H1 (cell line): ENCODE results near the gene DNAJC27. TPM values are rescaled to one million over a fixed set of nuclear protein-coding genes. Genes with fewer than 3 reads are reported as not detected.

Experiments
- CTCF ChIA-PET: fragments of 300-600 bp; sonication (Branson Sonifier 250); formaldehyde crosslinking; loops from one replicate; lab custom pipeline; 2021; ENCODE audit not compliant: partially characterized antibody; lab: Charles Lee
- POLR2A ChIA-PET: fragments of 300-600 bp; sonication (Branson Sonifier 250); formaldehyde crosslinking; loops from one replicate; lab custom pipeline; 2021; ENCODE audit warnings: inconsistent platforms; ENCODE audit not compliant: partially characterized antibody; lab: Charles Lee
- DNase-seq, 2 experiments: peaks; one replicate each; pipeline versions ENCODE4 v3.0.0 to v3.0.0-alpha.2; 2010 to 2022; ENCODE audit warnings: low spot score in 2 of 2, low read depth in 1 of 2, mixed read lengths in 1 of 2
- FAIRE-seq: peaks from 2 replicates; lab custom pipeline; 2011; peaks lifted over from hg19 to GRCh38; lab: Jason Lieb, UNC
- H2AFZ ChIP-seq: 2 replicates; pipeline ENCODE4 v1.8.1; 2012; ENCODE audit warnings: low read length, inconsistent platforms
- H2AK5ac ChIP-seq: 2 replicates; pipeline ENCODE4 v1.6.1; 2013; ENCODE audit warnings: low read depth, low read length
- H2BK120ac ChIP-seq: replicated peaks from 2 replicates; pipeline ENCODE3; 2013; ENCODE audit warnings: low read depth, low read length, inconsistent platforms
- H2BK12ac ChIP-seq: 2 replicates; pipeline ENCODE4 v1.6.1; 2013; ENCODE audit warnings: low read depth, low read length
- H2BK15ac ChIP-seq: 2 replicates; pipeline ENCODE4 v1.6.1; 2013; ENCODE audit warnings: low read length
- H2BK20ac ChIP-seq: 2 replicates; pipeline ENCODE4 v1.6.1; 2013; ENCODE audit warnings: low read length
- H2BK5ac ChIP-seq: 2 replicates; pipeline ENCODE4 v1.6.1; 2013; ENCODE audit warnings: low read depth, low read length
- H3K14ac ChIP-seq: 2 replicates; pipeline ENCODE4 v1.6.1; 2013; ENCODE audit warnings: inconsistent platforms; ENCODE audit not compliant: insufficient read length
- H3K18ac ChIP-seq: 2 replicates; pipeline ENCODE4 v1.6.1; 2013; ENCODE audit warnings: low read length; ENCODE audit errors: extremely low read depth
- H3K23ac ChIP-seq: 2 replicates; pipeline ENCODE4 v1.6.1; 2013; ENCODE audit warnings: inconsistent platforms; ENCODE audit not compliant: insufficient read length
- H3K23me2 ChIP-seq: 2 replicates; pipeline ENCODE4 v1.6.1; 2013; ENCODE audit warnings: low read depth, low read length
- H3K27ac ChIP-seq: 2 replicates; pipeline ENCODE4 v1.6.1; 2011; ENCODE audit warnings: low read depth, low read length, inconsistent platforms
- H3K27me3 ChIP-seq, 4 experiments: replicated peaks in 1 of 4; 1 replicate in 1 of 4; 2 replicates in 3 of 4; pipeline versions ENCODE4 v1.6.1 to v1.8.1; 2011 to 2013; ENCODE audit warnings: low read length in 3 of 4, mild to moderate bottlenecking in 3 of 4, inconsistent platforms in 2 of 4, mixed read lengths in 2 of 4, moderate library complexity in 1 of 4; ENCODE audit not compliant: control insufficient read depth in 3 of 4, insufficient read depth in 3 of 4; ENCODE audit errors: extremely low read depth in 1 of 4
- H3K36me3 ChIP-seq, 4 experiments: 2 replicates each; pipeline versions ENCODE4 v1.6.1 to v1.8.1; 2011 to 2013; ENCODE audit warnings: mild to moderate bottlenecking in 4 of 4, low read length in 3 of 4, moderate library complexity in 2 of 4, control low read depth in 1 of 4, inconsistent platforms in 1 of 4; ENCODE audit not compliant: insufficient read depth in 4 of 4, control insufficient read depth in 2 of 4
- H3K4ac ChIP-seq: replicated peaks from 2 replicates; pipeline ENCODE3; 2013; ENCODE audit warnings: low read length, low read depth, mixed read lengths, inconsistent platforms; ENCODE audit not compliant: insufficient read length
- H3K4me1 ChIP-seq, 4 experiments: replicated peaks in 1 of 4; 1 replicate in 1 of 4; 2 replicates in 3 of 4; pipeline versions ENCODE4 v1.6.1 to v1.8.1; 2011 to 2013; ENCODE audit warnings: low read length in 3 of 4, inconsistent platforms in 2 of 4, mixed read lengths in 1 of 4; ENCODE audit not compliant: insufficient read depth in 4 of 4, control insufficient read depth in 3 of 4
- H3K4me2 ChIP-seq, 2 experiments: 2 replicates each; pipeline versions ENCODE4 v1.6.1 to v1.8.1; 2011 to 2013; ENCODE audit warnings: low read depth in 2 of 2, low read length in 2 of 2, control low read depth in 1 of 2, inconsistent platforms in 1 of 2, mild to moderate bottlenecking in 1 of 2; ENCODE audit not compliant: insufficient read depth in 1 of 2
- H3K4me3 ChIP-seq, 4 experiments: fragments of 200-600, 300-600 bp in 1 of 4; sonication (generic), shearing (Covaris generic), sonication (Bioruptor Twin) in 1 of 4; 2 replicates each; pipeline versions ENCODE4 v1.5.1 to v1.8.1; 2011 to 2016; ENCODE audit warnings: low read length in 4 of 4, low read depth in 3 of 4, control low read depth in 2 of 4, inconsistent platforms in 2 of 4, mild to moderate bottlenecking in 2 of 4, mixed read lengths in 1 of 4, moderate library complexity in 1 of 4; ENCODE audit not compliant: insufficient read depth in 2 of 4; ENCODE audit errors: extremely low read depth in 1 of 4
- H3K56ac ChIP-seq: replicated peaks from 2 replicates; pipeline ENCODE3; 2013; ENCODE audit warnings: low read depth, mild to moderate bottlenecking, mixed read lengths, low read length, inconsistent platforms; ENCODE audit not compliant: insufficient read length
- H3K79me1 ChIP-seq: 2 replicates; pipeline ENCODE4 v1.6.1; 2013; ENCODE audit warnings: low read depth, low read length, control low read depth
- H3K79me2 ChIP-seq, 2 experiments: 2 replicates each; pipeline versions ENCODE4 v1.6.1 to v1.8.1; 2012 to 2013; ENCODE audit warnings: low read length in 2 of 2, mild to moderate bottlenecking in 2 of 2, inconsistent platforms in 1 of 2; ENCODE audit not compliant: insufficient read depth in 2 of 2, control insufficient read depth in 1 of 2
- H3K9ac ChIP-seq, 4 experiments: replicated peaks in 1 of 4; 1 replicate in 1 of 4; 2 replicates in 3 of 4; pipeline versions ENCODE4 v1.6.1 to v1.8.1; 2011 to 2013; ENCODE audit warnings: low read depth in 3 of 4, low read length in 3 of 4, control low read depth in 2 of 4, mild to moderate bottlenecking in 2 of 4, moderate library complexity in 2 of 4, inconsistent platforms in 1 of 4; ENCODE audit errors: extremely low read depth in 1 of 4
- H3K9me3 ChIP-seq, 2 experiments: 2 replicates each; pipeline versions ENCODE4 v1.6.1 to v1.8.1; 2012 to 2013; ENCODE audit warnings: mild to moderate bottlenecking in 2 of 2, moderate library complexity in 2 of 2, control low read depth in 1 of 2, inconsistent platforms in 1 of 2, low read depth in 1 of 2, low read length in 1 of 2, mixed read lengths in 1 of 2; ENCODE audit not compliant: insufficient read depth in 2 of 2
- H4K20me1 ChIP-seq, 2 experiments: replicated peaks in 1 of 2; 2 replicates each; pipeline versions ENCODE3 to v1.8.1; 2011 to 2013; ENCODE audit warnings: inconsistent platforms in 2 of 2, low read length in 2 of 2, mild to moderate bottlenecking in 1 of 2; ENCODE audit not compliant: insufficient read depth in 2 of 2, control insufficient read depth in 1 of 2
- H4K5ac ChIP-seq: 2 replicates; pipeline ENCODE4 v1.6.1; 2013; ENCODE audit warnings: low read length, low read depth, mixed read lengths, inconsistent platforms; ENCODE audit not compliant: insufficient read length
- H4K8ac ChIP-seq: 2 replicates; pipeline ENCODE4 v1.8.0; 2013; ENCODE audit warnings: mild to moderate bottlenecking, moderate library complexity, low read length, inconsistent platforms; ENCODE audit not compliant: insufficient read depth; ENCODE audit errors: extremely low read depth
- H4K91ac ChIP-seq: replicated peaks from 2 replicates; pipeline ENCODE3; 2013; ENCODE audit warnings: low read length, mixed read lengths, inconsistent platforms; ENCODE audit not compliant: insufficient read length
- BCL11A ChIP-seq, 2 experiments: IDR thresholded peaks; one replicate each; pipeline ENCODE4 v1.6.1; 2011; ENCODE audit warnings: low read depth in 2 of 2, low read length in 2 of 2, mild to moderate bottlenecking in 2 of 2
- CEBPB ChIP-seq: IDR thresholded peaks from 2 replicates; pipeline ENCODE4 v1.6.1; 2012; ENCODE audit warnings: low read depth, low read length
- CREB1 ChIP-seq: IDR thresholded peaks from 2 replicates; pipeline ENCODE4 v1.6.1; 2012; ENCODE audit warnings: inconsistent platforms
- GABPA ChIP-seq: IDR thresholded peaks from 2 replicates; pipeline ENCODE4 v1.6.1; 2011; ENCODE audit warnings: mild to moderate bottlenecking, low read length, moderate library complexity, borderline replicate concordance; ENCODE audit not compliant: insufficient read depth
- JUN ChIP-seq: IDR thresholded peaks from 2 replicates; pipeline ENCODE4 v1.6.1; 2011; ENCODE audit warnings: low read depth, mild to moderate bottlenecking, improper control_type of control experiment, low read length
- MAFK ChIP-seq: IDR thresholded peaks from 2 replicates; pipeline ENCODE4 v1.6.1; 2012; ENCODE audit warnings: low read depth, mild to moderate bottlenecking, improper control_type of control experiment, low read length
- MAX ChIP-seq: IDR thresholded peaks from 2 replicates; pipeline ENCODE4 v1.6.1; 2012; ENCODE audit warnings: inconsistent platforms
- NRF1 ChIP-seq: IDR thresholded peaks from 2 replicates; pipeline ENCODE4 v1.6.1; 2011; ENCODE audit warnings: mild to moderate bottlenecking, low read depth, low read length, improper control_type of control experiment
- RAD21 ChIP-seq, 2 experiments: IDR thresholded peaks in 1 of 2; conservative IDR thresholded peaks in 1 of 2; 2 replicates each; pipeline ENCODE4 v1.6.1; 2011; ENCODE audit warnings: low read depth in 2 of 2, low read length in 2 of 2, improper control_type of control experiment in 1 of 2, inconsistent platforms in 1 of 2, mild to moderate bottlenecking in 1 of 2, moderate library complexity in 1 of 2
- SIN3A ChIP-seq, 2 experiments: IDR thresholded peaks in 1 of 2; conservative IDR thresholded peaks in 1 of 2; 2 replicates each; pipeline ENCODE4 v1.6.1; 2011 to 2012; ENCODE audit warnings: low read length in 2 of 2, improper control_type of control experiment in 1 of 2, low read depth in 1 of 2, mild to moderate bottlenecking in 1 of 2
- TAF1 ChIP-seq: IDR thresholded peaks from 2 replicates; pipeline ENCODE4 v1.6.1; 2011; ENCODE audit warnings: mild to moderate bottlenecking, low read depth, low read length
- YY1 ChIP-seq: IDR thresholded peaks from 2 replicates; pipeline ENCODE4 v1.6.1; 2011; ENCODE audit warnings: low read depth, mild to moderate bottlenecking, low read length
- ZNF274 ChIP-seq: IDR thresholded peaks from 2 replicates; pipeline ENCODE4 v1.7.0; 2012; ENCODE audit warnings: low read length, borderline replicate concordance; ENCODE audit errors: extremely low read depth
- WGBS, 2 experiments: shearing (Covaris generic) in 1 of 2; methylation state at CpG; one replicate each; pipeline versions ENCODE4 v1.1.6 to v1.1.7; 2013 to 2015; ENCODE audit warnings: low lambda C conversion rate in 2 of 2, mixed read lengths in 2 of 2, inconsistent platforms in 1 of 2, low coverage in 1 of 2, missing lambda C conversion rate in 1 of 2; ENCODE audit not compliant: insufficient replicate concordance in 2 of 2, insufficient coverage in 1 of 2, insufficient read length in 1 of 2; ENCODE audit errors: extremely low coverage in 1 of 2, missing lambda C conversion rate in 1 of 2; 5-methylcytosine and 5-hydroxymethylcytosine counted together
- polyA plus RNA-seq, 7 experiments: library from polyadenylated mRNA; depleted of rRNA in 3 of 7; stranded (reverse) in 5 of 7; unstranded in 2 of 7; fragments of >200 nt in 5 of 7; fragments of 200-250 nt in 2 of 7; gene quantifications; 1 replicate in 5 of 7; 2 replicates in 1 of 7; 4 replicates in 1 of 7; pipeline versions ENCODE4 v1.2.1 to v1.2.3, GENCODE V29; 2011 to 2013; ENCODE audit warnings: missing spikeins in 2 of 7, mixed read lengths in 2 of 7
- total RNA-seq: library from RNA; stranded (reverse); fragmentation: NEBNext Ultra II Directional; extraction: Animal tissue kit (Norgen Biotek cat#: 25700); gene quantifications from 2 replicates; pipeline ENCODE4 v1.2.1, GENCODE V29; 2021

The DNAJC27 gene
- total and polyA plus RNA-seq, 2 of the 8 experiments (the other 6 are each of a cell fraction or from before 2014, with no cell fraction given) = 1.4 to 4.5 TPM

DNA sequence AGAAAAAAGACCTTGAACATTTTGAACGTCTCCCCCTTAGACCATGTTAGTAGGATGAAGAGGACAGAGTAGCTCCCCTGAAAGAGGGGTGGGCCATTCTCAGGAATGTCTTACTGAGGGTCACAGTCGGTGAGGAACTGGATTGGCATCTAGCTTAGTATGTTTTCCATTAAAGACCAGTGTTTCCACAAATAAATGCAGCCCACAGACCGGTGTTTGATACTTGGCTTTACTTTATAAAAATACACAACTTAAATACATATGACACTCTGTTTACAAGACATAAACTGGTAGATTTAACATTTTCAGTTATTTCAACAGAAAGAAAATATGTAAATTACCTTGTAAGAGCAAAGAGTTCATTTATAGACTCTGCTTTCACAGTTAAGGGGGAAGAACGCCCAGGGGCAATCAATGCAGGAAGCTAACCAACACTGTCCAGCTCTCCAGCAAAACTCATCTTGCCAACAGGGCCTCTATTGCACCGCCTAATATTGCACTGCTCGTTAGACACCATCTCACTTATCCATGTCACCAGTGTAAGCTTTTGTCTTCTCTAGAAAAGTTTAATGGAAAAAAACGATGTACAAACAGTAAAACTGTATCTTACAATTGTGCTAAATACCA lies 28.2 kb downstream of the DNAJC27 start:
- H4K5ac ChIP-seq = no peak overlapping the region
- POLR2A ChIA-PET = interaction anchor here (1.3 to 1.8 kb wide), 3 partner anchors 10 to 151 kb away, joined by 3 to 5 read pairs (median 4); partner anchors contain the start of genes CENPO and PTRHD1
- TF ChIP-seq NRF1 = no peak
- TF ChIP-seq BCL11A (IDR thresholded peaks at IDR 0.05; ENCODE audit: low read depth in 2 of 2, low read length in 2 of 2) = no peak
- no peak for TF ChIP-seq CREB1
- TF ChIP-seq MAX = no peak
- TF ChIP-seq RAD21 (IDR thresholded peaks at IDR 0.05 in 1 of 2, conservative IDR thresholded peaks at IDR 0.05 in 1 of 2; ENCODE audit: low read depth in 2 of 2, low read length in 2 of 2) = no peak
- TF ChIP-seq TAF1 = no peak
- TF ChIP-seq SIN3A (conservative IDR thresholded peaks at IDR 0.05 in 1 of 2, IDR thresholded peaks at IDR 0.05 in 1 of 2; ENCODE audit: low read depth in 1 of 2, low read length in 2 of 2) = no peak
- TF ChIP-seq YY1 = no peak
- no peak for TF ChIP-seq ZNF274
- TF ChIP-seq MAFK = no peak
- TF ChIP-seq CEBPB = no peak
- TF ChIP-seq JUN = no peak
- no peak for TF ChIP-seq GABPA

More for the DNA sequence above, 28.2 kb downstream of the DNAJC27 start:
- no peak overlapping the region for H2BK5ac ChIP-seq
- WGBS, 2 experiments = 84% methylated on average over 7 of the region's 7 CpGs; no CpG with 5 or more reads in 1 of the 2 experiments
- H3K9me3 ChIP-seq = no peaks in the 10 kb centered on the region
- H3K23ac ChIP-seq = no peak overlapping the region
- no peak overlapping the region for H2BK20ac ChIP-seq
- H3K4me3 ChIP-seq = no peak overlapping the region
- DNase-seq (no peak), FAIRE-seq (no peak)
- no peak overlapping the region for H2BK12ac ChIP-seq
- no peak overlapping the region for H2AK5ac ChIP-seq
- H3K4me1 ChIP-seq = no peaks in the 10 kb centered on the region
- H3K79me2 ChIP-seq = no peaks in the 10 kb centered on the region
- no peak overlapping the region for H2AFZ ChIP-seq
- no peaks in the 10 kb centered on the region for H3K23me2 ChIP-seq
- peaks cover 0 to 15% (median 9%) of the 10 kb centered on the region in 4 experiments; a peak in 6 of 8 replicates for H3K36me3 ChIP-seq
- H3K56ac ChIP-seq = no peak overlapping the region
- H3K27ac ChIP-seq = no peak overlapping the region
- H2BK15ac ChIP-seq = no peak overlapping the region
- no peak overlapping the region for H3K9ac ChIP-seq
- H3K18ac ChIP-seq = no peak overlapping the region
- no peak overlapping the region for H4K91ac ChIP-seq
- no peak overlapping the region for H2BK120ac ChIP-seq
- H3K14ac ChIP-seq = no peak overlapping the region
- no peaks in the 10 kb centered on the region for H4K20me1 ChIP-seq
- no peaks in the 10 kb centered on the region for H3K27me3 ChIP-seq
- no peak overlapping the region for H4K8ac ChIP-seq
- CTCF ChIA-PET = interaction anchor here (0.6 to 1.7 kb wide), 6 partner anchors 14 to 206 kb away, joined by 3 to 6 read pairs (median 4); no protein-coding TSS in a partner anchor
- no peaks in the 10 kb centered on the region for H3K79me1 ChIP-seq
- no peak overlapping the region for H3K4me2 ChIP-seq
- H3K4ac ChIP-seq = no peak overlapping the region
